ENCODE results near the gene MYO6.

- TF ChIP-seq POLR2A (IDR thresholded peaks at IDR 0.05; ENCODE audit: low read depth, low read length) (no peak), TAF1 (IDR thresholded peaks at IDR 0.05; ENCODE audit: borderline replicate concordance, low read depth, low read length) (no peak), POLR2AphosphoS5 (IDR thresholded peaks at IDR 0.05; ENCODE audit: low read depth, low read length) (no peak)
Observed at GRCh38 chr6:75937846-75938245, 188.8 kb downstream of the MYO6 start.

Data from GM12892 (cell line).